ENCODE data around the gene GLRX3. TPM values are rescaled to one million over a fixed set of nuclear protein-coding genes. Genes with fewer than 3 reads are reported as not detected.
A peak's percentile ranks its signal among the peaks of the same experiment; 100 is the strongest.
"Not testable (repeated sequence)": the region's sequence is repeated elsewhere in the genome, so short reads cannot be mapped to it uniquely, and the experiment has no call there.

Gene GLRX3
- total RNA-seq, 1 experiment from 2014 or later: 188 TPM

DNA sequence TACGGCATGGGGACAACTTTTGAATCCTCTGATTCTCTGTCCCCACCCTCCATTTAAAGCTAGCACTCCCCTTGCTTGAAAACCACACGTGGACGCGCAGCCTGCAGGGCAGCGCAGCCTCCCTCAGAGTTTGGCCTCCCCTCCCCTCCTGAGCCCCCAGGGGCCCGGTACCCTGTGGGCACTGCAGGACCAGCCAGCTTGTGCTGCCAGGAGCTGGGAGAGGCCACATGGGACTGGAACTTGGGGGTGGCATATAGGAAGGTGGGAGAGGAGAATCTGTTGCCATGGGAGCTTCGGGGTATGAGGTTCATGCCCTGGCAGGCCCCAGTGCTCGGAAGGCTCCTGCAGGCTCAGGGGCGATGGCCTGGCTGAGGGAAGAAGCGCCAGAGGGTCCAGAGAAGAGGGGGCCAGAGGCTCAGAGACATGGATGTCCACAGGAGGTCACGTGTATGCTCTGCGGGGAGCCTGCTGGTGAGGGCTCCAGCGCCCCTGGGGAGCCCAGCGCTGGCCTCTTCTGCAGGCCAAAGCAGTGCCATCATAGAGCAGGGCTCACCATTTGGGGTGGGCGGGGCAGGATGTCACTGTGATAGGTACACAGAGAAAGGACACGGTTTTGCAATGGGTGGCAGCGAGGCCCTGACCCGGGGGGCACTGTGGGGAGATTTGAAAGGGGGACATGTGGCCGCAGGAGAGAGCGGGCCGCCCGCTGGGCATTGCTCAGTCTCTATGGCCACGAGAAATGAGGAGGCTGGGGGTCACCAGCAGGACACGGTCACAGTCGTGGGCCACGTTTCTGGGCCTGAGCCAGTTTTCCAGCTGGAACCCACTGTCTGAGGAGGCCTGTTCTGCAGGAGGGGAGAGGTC lies 64.2 kb downstream of the GLRX3 start:
- in situ Hi-C loops (cut with HindIII; ENCODE audit: low pct_unique_long_range_greater_than_20kb, low sequenced_read_pairs): no loop called here
- no peaks in the 10 kb centered on the region for H3K27me3 ChIP-seq (ENCODE audit: control insufficient read depth, insufficient read depth, low read length)
- H3K4me1 ChIP-seq (ENCODE audit: control insufficient read depth, insufficient read depth, low read length): no peaks in the 10 kb centered on the region
- H3K9me3 ChIP-seq (ENCODE audit: control insufficient read depth, insufficient read depth, low read depth, low read length): no peaks in the 10 kb centered on the region
- intact Hi-C loops (cut with micrococcal nuclease; ENCODE audit: unreplicated experiment): no loop called here
- ATAC-seq (peak; percentile 29; the same call in 1 of the 2 replicates), DNase-seq (ENCODE audit: low read depth, low spot score) (no peak)
- H3K36me3 ChIP-seq (ENCODE audit: control insufficient read depth, insufficient read depth, low read length): no peaks in the 10 kb centered on the region
- no peak for TF ChIP-seq SIN3A (IDR thresholded peaks at IDR 0.05; ENCODE audit: borderline replicate concordance, insufficient read depth, low read depth, low read length)
- no peak for TF ChIP-seq POLR2AphosphoS5 (IDR thresholded peaks at IDR 0.05; ENCODE audit: low read depth, low read length)
- TF ChIP-seq, protein P1, sequence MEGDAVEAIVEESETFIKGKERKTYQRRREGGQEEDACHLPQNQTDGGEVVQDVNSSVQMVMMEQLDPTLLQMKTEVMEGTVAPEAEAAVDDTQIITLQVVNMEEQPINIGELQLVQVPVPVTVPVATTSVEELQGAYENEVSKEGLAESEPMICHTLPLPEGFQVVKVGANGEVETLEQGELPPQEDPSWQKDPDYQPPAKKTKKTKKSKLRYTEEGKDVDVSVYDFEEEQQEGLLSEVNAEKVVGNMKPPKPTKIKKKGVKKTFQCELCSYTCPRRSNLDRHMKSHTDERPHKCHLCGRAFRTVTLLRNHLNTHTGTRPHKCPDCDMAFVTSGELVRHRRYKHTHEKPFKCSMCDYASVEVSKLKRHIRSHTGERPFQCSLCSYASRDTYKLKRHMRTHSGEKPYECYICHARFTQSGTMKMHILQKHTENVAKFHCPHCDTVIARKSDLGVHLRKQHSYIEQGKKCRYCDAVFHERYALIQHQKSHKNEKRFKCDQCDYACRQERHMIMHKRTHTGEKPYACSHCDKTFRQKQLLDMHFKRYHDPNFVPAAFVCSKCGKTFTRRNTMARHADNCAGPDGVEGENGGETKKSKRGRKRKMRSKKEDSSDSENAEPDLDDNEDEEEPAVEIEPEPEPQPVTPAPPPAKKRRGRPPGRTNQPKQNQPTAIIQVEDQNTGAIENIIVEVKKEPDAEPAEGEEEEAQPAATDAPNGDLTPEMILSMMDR (IDR thresholded peaks at IDR 0.05): no peak
- no peak for TF ChIP-seq TCF7L2 (IDR thresholded peaks at IDR 0.05; ENCODE audit: low read depth, low read length)
- TF ChIP-seq REST (IDR thresholded peaks at IDR 0.05; ENCODE audit: insufficient read depth in 1 of 2, low read depth in 2 of 2, low read length in 1 of 2): no peak
- no TSS peak for BruUV-seq (replicated peaks)
- ChIA-PET CTCF (no interaction called here), POLR2A (no interaction called here)
- no peak overlapping the region for H3K4me3 ChIP-seq (ENCODE audit: low read depth in 2 of 2, low read length in 2 of 2)
- no peak overlapping the region for H3K27ac ChIP-seq (ENCODE audit: low read length)

- Histone ChIP-seq H3K4me1 (ENCODE audit: control insufficient read depth, insufficient read depth, low read length) (no peaks in the 10 kb centered on the region), H3K27me3 (ENCODE audit: control insufficient read depth, insufficient read depth, low read length) (no peaks in the 10 kb centered on the region), H3K36me3 (ENCODE audit: control insufficient read depth, insufficient read depth, low read length) (no peaks in the 10 kb centered on the region), H3K27ac (ENCODE audit: low read length) (no peak overlapping the region), H3K4me3 (ENCODE audit: low read depth in 2 of 2, low read length in 2 of 2) (no peak overlapping the region), H3K9me3 (ENCODE audit: control insufficient read depth, insufficient read depth, low read depth, low read length) (no peaks in the 10 kb centered on the region)
- no TSS peak for BruUV-seq (replicated peaks)
- ChIA-PET POLR2A (no interaction called here), CTCF (no interaction called here)
- ATAC-seq (peak; percentile 28), DNase-seq (ENCODE audit: low read depth, low spot score) (no peak)
- in situ Hi-C loops (cut with HindIII; ENCODE audit: low pct_unique_long_range_greater_than_20kb, low sequenced_read_pairs) (no loop called here), intact Hi-C loops (cut with micrococcal nuclease; ENCODE audit: unreplicated experiment) (no loop called here)
- TF ChIP-seq SIN3A (IDR thresholded peaks at IDR 0.05; ENCODE audit: borderline replicate concordance, insufficient read depth, low read depth, low read length): no peak
- TF ChIP-seq, protein P1 (IDR thresholded peaks at IDR 0.05): no peak
- TF ChIP-seq POLR2AphosphoS5 (IDR thresholded peaks at IDR 0.05; ENCODE audit: low read depth, low read length): no peak
- no peak for TF ChIP-seq TCF7L2 (IDR thresholded peaks at IDR 0.05; ENCODE audit: low read depth, low read length)
- no peak for TF ChIP-seq REST (IDR thresholded peaks at IDR 0.05; ENCODE audit: insufficient read depth in 1 of 2, low read depth in 2 of 2, low read length in 1 of 2)
Measured at GRCh38 chr10:130201043-130201380, 64.8 kb downstream of the GLRX3 start.

DNA sequence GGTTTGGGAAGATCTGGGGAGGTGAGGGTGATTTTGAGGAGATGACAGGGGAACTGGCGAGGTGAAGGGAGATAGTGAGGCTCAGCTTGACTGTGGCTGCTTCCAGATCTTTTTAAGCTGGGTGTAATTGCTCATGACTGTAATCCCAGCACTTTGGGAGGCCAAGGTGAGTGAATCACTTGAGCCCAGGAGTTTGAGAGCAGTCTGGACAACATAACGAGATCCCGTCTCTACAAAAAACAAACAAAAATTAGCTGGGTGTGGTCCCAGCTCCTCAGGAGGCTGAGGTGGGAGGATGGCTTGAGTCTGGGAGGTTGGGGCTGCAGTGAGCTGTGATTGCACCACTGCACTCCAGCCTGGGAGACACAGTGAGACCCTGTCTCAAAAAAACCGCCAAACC lies 66.0 kb downstream of the GLRX3 start:
- DNase-seq (ENCODE audit: low read depth, low spot score); H3K4me3 ChIP-seq (ENCODE audit: low read depth in 2 of 2, low read length in 2 of 2); H3K27ac ChIP-seq (ENCODE audit: low read length); CTCF ChIA-PET; intact Hi-C loops (cut with micrococcal nuclease; ENCODE audit: unreplicated experiment); H3K4me1 ChIP-seq (ENCODE audit: control insufficient read depth, insufficient read depth, low read length); POLR2A ChIA-PET; H3K27me3 ChIP-seq (ENCODE audit: control insufficient read depth, insufficient read depth, low read length); H3K9me3 ChIP-seq (ENCODE audit: control insufficient read depth, insufficient read depth, low read depth, low read length); H3K36me3 ChIP-seq (ENCODE audit: control insufficient read depth, insufficient read depth, low read length); in situ Hi-C loops (cut with HindIII; ENCODE audit: low pct_unique_long_range_greater_than_20kb, low sequenced_read_pairs); BruUV-seq (replicated peaks): not testable (repeated sequence)
- peak; percentile 28 for ATAC-seq

Data from Panc1 (cell line).